MM.1S (cell line): ENCODE data around the gene SORCS2.

ENCODE experiments used
- DNase-seq: peaks from one replicate; pipeline ENCODE4 v3.0.0-alpha.2; 2015
- H2AFZ ChIP-seq: fragments of 300-600 bp; sonication (generic); 2 replicates; pipeline ENCODE4 v1.6.0; 2016; ENCODE audit warnings: antibody characterized with exemption, low read length
- H3F3A ChIP-seq: fragments of 300-600 bp; sonication (generic); 2 replicates; pipeline ENCODE4 v1.6.1; 2016; ENCODE audit warnings: mild to moderate bottlenecking, antibody characterized with exemption, low read length, moderate library complexity, mixed read lengths; ENCODE audit not compliant: insufficient read depth
- H3K27ac ChIP-seq: fragments of 300-600 bp; sonication (generic); 2 replicates; pipeline ENCODE4 v1.5.1; 2016; ENCODE audit warnings: mild to moderate bottlenecking, low read length
- H3K27me3 ChIP-seq: fragments of 300-600 bp; sonication (generic); replicated peaks from 2 replicates; pipeline ENCODE4 v1.6.0; 2016; ENCODE audit warnings: low read length; ENCODE audit not compliant: insufficient read depth
- H3K36me3 ChIP-seq: fragments of 300-600 bp; sonication (generic); replicated peaks from 2 replicates; pipeline ENCODE4 v1.6.1; 2016; ENCODE audit warnings: mild to moderate bottlenecking, low read length, mixed read lengths; ENCODE audit not compliant: insufficient read depth
- H3K4me1 ChIP-seq: fragments of 300-600 bp; sonication (generic); 2 replicates; pipeline ENCODE4 v1.6.1; 2016; ENCODE audit warnings: low read length, mixed read lengths
- H3K4me2 ChIP-seq: fragments of 300-600 bp; sonication (generic); 2 replicates; pipeline ENCODE4 v1.6.0; 2016; ENCODE audit warnings: low read depth, low read length
- H3K4me3 ChIP-seq: fragments of 300-600 bp; sonication (generic); 2 replicates; pipeline ENCODE4 v1.5.1; 2016; ENCODE audit warnings: low read length, mixed read lengths
- H3K79me2 ChIP-seq: fragments of 300-600 bp; sonication (generic); 2 replicates; pipeline ENCODE4 v1.6.1; 2016; ENCODE audit warnings: mixed run types, low read length, mixed read lengths
- H3K9ac ChIP-seq: fragments of 300-600 bp; sonication (generic); 2 replicates; pipeline ENCODE4 v1.6.1; 2016; ENCODE audit warnings: low read length, mixed read lengths
- H3K9me2 ChIP-seq: fragments of 300-600 bp; sonication (generic); replicated peaks from 2 replicates; pipeline ENCODE4 v1.6.1; 2016; ENCODE audit warnings: mild to moderate bottlenecking, low read length, mixed read lengths; ENCODE audit not compliant: insufficient read depth
- H3K9me3 ChIP-seq: fragments of 300-600 bp; sonication (generic); replicated peaks from 2 replicates; pipeline ENCODE4 v1.6.1; 2016; ENCODE audit warnings: mild to moderate bottlenecking, low read length, mixed read lengths; ENCODE audit not compliant: insufficient read depth
- H4K20me1 ChIP-seq: fragments of 300-600 bp; sonication (generic); 2 replicates; pipeline ENCODE4 v1.6.1; 2016; ENCODE audit warnings: mild to moderate bottlenecking, low read length, moderate library complexity, mixed read lengths; ENCODE audit not compliant: insufficient read depth
- CTCF ChIP-seq: fragments of 300-600 bp; sonication (generic); IDR thresholded peaks from 2 replicates; pipeline ENCODE4 v1.5.1; 2016; ENCODE audit warnings: antibody characterized with exemption, low read length, mixed read lengths
- EZH2 ChIP-seq: fragments of 300-600 bp; sonication (generic); optimal IDR thresholded peaks from 2 replicates; pipeline ENCODE3; 2017; ENCODE audit warnings: low read depth, mild to moderate bottlenecking, antibody characterized with exemption, low read length, mixed read lengths
- EZH2phosphoT487 ChIP-seq: fragments of 300-600 bp; sonication (generic); IDR thresholded peaks from 2 replicates; pipeline ENCODE4 v1.6.1; 2018; ENCODE audit warnings: antibody characterized with exemption, low read length

SORCS2 gene

DNA sequence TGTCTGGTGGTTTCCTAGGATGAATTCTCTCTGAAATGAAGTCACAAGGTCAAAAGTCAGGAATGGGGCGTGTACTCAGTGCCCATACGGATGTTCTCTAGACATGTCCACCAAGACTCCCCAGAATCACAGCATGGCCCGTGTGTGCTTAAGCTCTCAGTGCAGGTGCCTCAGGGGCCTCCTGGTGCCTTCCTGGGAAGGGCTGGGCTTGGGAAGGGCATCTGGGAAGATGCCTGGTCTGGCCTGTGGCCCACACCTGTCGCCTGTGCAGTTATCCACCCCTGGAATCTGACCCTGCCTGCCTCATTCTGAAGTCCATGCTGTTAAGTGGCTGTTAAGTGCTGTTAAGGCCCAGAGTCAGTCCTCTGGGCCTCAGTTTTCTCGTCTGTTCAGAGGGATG, 31.2 kb downstream of the SORCS2 start:
- Histone ChIP-seq H3K4me2 (no peak overlapping the region), H2AFZ (no peak overlapping the region), H3K79me2 (no peaks in the 10 kb centered on the region), H4K20me1 (no peaks in the 10 kb centered on the region), H3K9me3 (no peaks in the 10 kb centered on the region), H3K36me3 (no peaks in the 10 kb centered on the region), H3F3A (no peaks in the 10 kb centered on the region), H3K9me2 (no peaks in the 10 kb centered on the region), H3K27me3 (peaks cover 99% of the 10 kb centered on the region), H3K4me1 (no peaks in the 10 kb centered on the region), H3K9ac (no peak overlapping the region), H3K4me3 (no peak overlapping the region), H3K27ac (no peak overlapping the region)
- no peak for DNase-seq
- TF ChIP-seq EZH2phosphoT487, result no peak
- TF ChIP-seq CTCF, result no peak
- no peak for TF ChIP-seq EZH2

DNA sequence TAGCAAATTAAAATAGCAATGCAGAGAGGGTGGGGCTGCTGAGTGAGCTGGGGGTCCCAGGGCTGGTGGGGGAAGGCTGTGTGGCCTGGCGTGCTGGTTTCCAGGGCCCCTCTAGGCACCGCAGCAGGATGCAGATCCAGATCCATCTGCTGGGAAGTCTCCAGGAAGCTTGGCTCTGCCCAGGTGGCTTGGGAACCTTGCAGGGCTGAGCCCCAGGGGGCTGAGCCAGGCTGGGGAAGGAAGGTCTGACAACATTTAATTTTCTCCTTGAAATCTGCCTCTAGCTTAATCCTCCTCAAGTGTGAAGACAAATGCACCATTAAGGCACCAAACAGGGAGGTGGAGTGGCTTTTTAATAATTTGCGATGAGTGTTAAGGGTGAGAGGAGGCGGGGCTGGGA, 31.7 kb downstream of the SORCS2 start:
- Histone ChIP-seq H3K4me3 (no peak overlapping the region), H3K9me2 (no peaks in the 10 kb centered on the region), H3K4me1 (no peaks in the 10 kb centered on the region), H3K79me2 (no peaks in the 10 kb centered on the region), H2AFZ (no peak overlapping the region), H4K20me1 (no peaks in the 10 kb centered on the region), H3K9ac (no peak overlapping the region), H3F3A (no peaks in the 10 kb centered on the region), H3K27me3 (peaks cover 99% of the 10 kb centered on the region), H3K9me3 (no peaks in the 10 kb centered on the region), H3K36me3 (no peaks in the 10 kb centered on the region), H3K4me2 (no peak overlapping the region), H3K27ac (no peak overlapping the region)
- TF ChIP-seq CTCF (no peak), EZH2phosphoT487 (no peak), EZH2 (no peak)
- no peak for DNase-seq

DNA sequence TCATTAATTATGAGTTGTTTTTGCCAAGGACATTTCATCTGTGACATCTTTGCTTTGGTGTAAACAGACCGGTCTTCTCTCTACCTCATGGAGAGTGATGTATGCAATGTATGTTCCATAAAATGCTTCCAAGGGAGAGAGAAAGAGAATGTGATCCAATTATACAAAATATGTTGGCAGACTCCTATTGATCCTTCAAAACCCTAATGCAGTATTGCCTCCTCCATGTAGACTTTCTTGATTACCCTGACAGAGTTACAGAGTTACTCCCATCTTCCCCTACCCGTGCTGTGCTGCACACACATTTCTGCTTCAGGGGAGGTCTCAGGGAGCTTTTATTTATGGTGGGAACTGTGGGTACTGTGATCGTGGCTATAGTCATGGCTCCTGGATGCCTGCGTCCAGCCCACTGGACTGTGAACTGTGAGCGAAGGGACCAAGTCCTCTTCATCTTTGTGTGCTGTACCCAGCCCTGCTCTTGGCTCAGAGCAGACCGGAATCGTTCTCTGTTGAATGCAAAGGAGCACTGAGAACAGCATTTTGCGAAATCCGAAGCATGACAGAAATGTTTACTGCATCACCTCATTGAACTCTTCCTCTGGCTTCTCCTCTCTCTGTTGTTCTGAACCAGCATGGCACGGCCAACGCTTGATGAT, 32.7 kb downstream of the SORCS2 start:
- TF ChIP-seq EZH2phosphoT487, result no peak
- TF ChIP-seq CTCF, result no peak
- no peak for TF ChIP-seq EZH2

More for the DNA sequence above, 32.7 kb downstream of the SORCS2 start:
- H3K27me3 ChIP-seq, result peaks cover 95% of the 10 kb centered on the region
- H3K36me3 ChIP-seq, result no peaks in the 10 kb centered on the region
- H3F3A ChIP-seq, result no peaks in the 10 kb centered on the region
- H3K4me2 ChIP-seq, result no peak overlapping the region
- DNase-seq, result no peak
- H3K9me2 ChIP-seq, result no peaks in the 10 kb centered on the region
- no peaks in the 10 kb centered on the region for H3K9me3 ChIP-seq
- no peak overlapping the region for H3K9ac ChIP-seq
- no peak overlapping the region for H3K27ac ChIP-seq
- H3K79me2 ChIP-seq, result no peaks in the 10 kb centered on the region
- no peaks in the 10 kb centered on the region for H3K4me1 ChIP-seq
- no peaks in the 10 kb centered on the region for H4K20me1 ChIP-seq
- no peak overlapping the region for H2AFZ ChIP-seq
- no peak overlapping the region for H3K4me3 ChIP-seq
